ENCODE measurements around the gene TRAF3IP3. TPM values are rescaled to one million over a fixed set of nuclear protein-coding genes. Genes with fewer than 3 reads are reported as not detected.

TRAF3IP3 gene
- total RNA-seq, 1 experiment from 2014 or later, result not detected

- no peaks in the 10 kb centered on the region for H3K27me3 ChIP-seq (ENCODE audit: insufficient read depth, low read depth)
- no peaks in the 10 kb centered on the region for H3K9me2 ChIP-seq (ENCODE audit: insufficient read depth)
- TF ChIP-seq EZH2 (IDR thresholded peaks at IDR 0.05; ENCODE audit: low read depth) (no peak), CTCF (conservative IDR thresholded peaks at IDR 0.05) (no peak)
- no peaks in the 10 kb centered on the region for H3K79me2 ChIP-seq (ENCODE audit: low read depth)
- H3K4me3 ChIP-seq, result no peak overlapping the region
- ChIA-PET CTCF (interaction anchor here (0.7 kb wide), 1 partner anchor 15 kb away, joined by 3 read pairs; no protein-coding TSS in a partner anchor), POLR2A (ENCODE audit: unreplicated experiment) (no interaction called here)
- H3F3A ChIP-seq (ENCODE audit: insufficient read depth, low read depth), result no peaks in the 10 kb centered on the region
- intact Hi-C loops (cut with micrococcal nuclease; ENCODE audit: unreplicated experiment), result no loop called here
- no peak for DNase-seq
- H3K36me3 ChIP-seq (ENCODE audit: low read depth), result no peaks in the 10 kb centered on the region
- no peaks in the 10 kb centered on the region for H3K4me1 ChIP-seq (replicated peaks; ENCODE audit: insufficient read depth)
- no peak overlapping the region for H2AFZ ChIP-seq
- BruUV-seq (replicated peaks), result no TSS peak
- no peak overlapping the region for H3K4me2 ChIP-seq
- H3K9me3 ChIP-seq (ENCODE audit: insufficient read depth, low read depth), result no peaks in the 10 kb centered on the region
- no peak overlapping the region for H3K27ac ChIP-seq
- H4K20me1 ChIP-seq (ENCODE audit: insufficient read depth), result no peaks in the 10 kb centered on the region
Measured at GRCh38 chr1:209708297-209708696, 47.6 kb upstream of the TRAF3IP3 start.

- CTCF ChIA-PET, result no interaction called here
- BruUV-seq (replicated peaks), result no TSS peak
- no peaks in the 10 kb centered on the region for H3K36me3 ChIP-seq (ENCODE audit: low read depth)
Measured at GRCh38 chr1:209710093-209710492, 45.8 kb upstream of the TRAF3IP3 start.

GRCh38 chr1:209710847-209711246, 45.0 kb upstream of the TRAF3IP3 start:
- TF ChIP-seq CTCF (conservative IDR thresholded peaks at IDR 0.05) (no peak), EZH2 (IDR thresholded peaks at IDR 0.05; ENCODE audit: low read depth) (no peak)

More at GRCh38 chr1:209710093-209710492, 45.8 kb upstream of the TRAF3IP3 start:
- H3K79me2 ChIP-seq (ENCODE audit: low read depth), result no peaks in the 10 kb centered on the region
- TF ChIP-seq CTCF (conservative IDR thresholded peaks at IDR 0.05) (no peak), EZH2 (IDR thresholded peaks at IDR 0.05; ENCODE audit: low read depth) (no peak)
- H2AFZ ChIP-seq, result no peak overlapping the region
- H3K4me3 ChIP-seq, result no peak overlapping the region
- H3K27ac ChIP-seq, result no peak overlapping the region
- intact Hi-C loops (cut with micrococcal nuclease; ENCODE audit: unreplicated experiment), result no loop called here
- H3F3A ChIP-seq (ENCODE audit: insufficient read depth, low read depth), result no peaks in the 10 kb centered on the region
- POLR2A ChIA-PET (ENCODE audit: unreplicated experiment), result no interaction called here
- DNase-seq, result no peak
- peaks cover 1% of the 10 kb centered on the region; the same call in 1 of the 2 replicates for H3K4me1 ChIP-seq (replicated peaks; ENCODE audit: insufficient read depth)
- no peak overlapping the region for H3K4me2 ChIP-seq
- no peaks in the 10 kb centered on the region for H3K27me3 ChIP-seq (ENCODE audit: insufficient read depth, low read depth)
- no peaks in the 10 kb centered on the region for H3K9me2 ChIP-seq (ENCODE audit: insufficient read depth)
- H3K9me3 ChIP-seq (ENCODE audit: insufficient read depth, low read depth), result no peaks in the 10 kb centered on the region
- H4K20me1 ChIP-seq (ENCODE audit: insufficient read depth), result no peaks in the 10 kb centered on the region

More at GRCh38 chr1:209710847-209711246, 45.0 kb upstream of the TRAF3IP3 start:
- Histone ChIP-seq H4K20me1 (ENCODE audit: insufficient read depth) (no peaks in the 10 kb centered on the region), H3K9me2 (ENCODE audit: insufficient read depth) (no peaks in the 10 kb centered on the region), H3K27me3 (ENCODE audit: insufficient read depth, low read depth) (no peaks in the 10 kb centered on the region), H3K36me3 (ENCODE audit: low read depth) (no peaks in the 10 kb centered on the region), H3F3A (ENCODE audit: insufficient read depth, low read depth) (no peaks in the 10 kb centered on the region), H3K27ac (no peak overlapping the region), H3K79me2 (ENCODE audit: low read depth) (no peaks in the 10 kb centered on the region), H3K4me3 (no peak overlapping the region), H2AFZ (no peak overlapping the region), H3K4me2 (no peak overlapping the region), H3K9me3 (ENCODE audit: insufficient read depth, low read depth) (no peaks in the 10 kb centered on the region), H3K4me1 (replicated peaks; ENCODE audit: insufficient read depth) (peaks cover 9% of the 10 kb centered on the region; the same call in 1 of the 2 replicates)
- ChIA-PET CTCF (no interaction called here), POLR2A (ENCODE audit: unreplicated experiment) (no interaction called here)
- intact Hi-C loops (cut with micrococcal nuclease; ENCODE audit: unreplicated experiment), result no loop called here
- DNase-seq, result no peak
- BruUV-seq (replicated peaks), result no TSS peak
